ENCODE data around the gene ARHGAP19.
"Not testable (repeated sequence)": the region's sequence is repeated elsewhere in the genome, so short reads cannot be mapped to it uniquely, and the experiment has no call there.

The ARHGAP19 gene

DNA sequence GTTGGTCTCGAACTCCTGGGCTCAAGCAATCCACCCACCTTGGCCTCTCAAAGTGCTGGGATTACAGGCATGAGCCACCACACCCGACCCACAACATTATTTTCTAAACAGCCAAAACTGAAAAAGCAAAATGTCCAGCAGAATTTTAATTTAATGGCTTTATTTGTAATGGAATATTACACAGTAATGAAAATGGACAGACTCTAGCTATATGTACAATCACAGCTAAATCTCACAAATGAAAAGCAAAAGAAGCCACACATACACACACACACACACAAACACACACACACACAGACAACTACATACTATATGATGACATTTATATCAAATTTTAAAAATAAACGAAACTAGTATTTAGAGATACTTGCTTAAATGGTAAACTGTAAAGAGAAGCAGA lies 18.7 kb downstream of the ARHGAP19 start:
- Histone ChIP-seq H3K36me3 (ENCODE audit: control insufficient read depth in 1 of 2, insufficient read depth in 2 of 2, low read length in 2 of 2) (no peaks in the 10 kb centered on the region), H3K79me1 (ENCODE audit: low read length) (no peaks in the 10 kb centered on the region), H3K4me2 (ENCODE audit: low read length) (no peak overlapping the region), H3K14ac (ENCODE audit: low read length) (no peak overlapping the region), H3K18ac (ENCODE audit: low read length) (no peak overlapping the region), H3K9me3 (ENCODE audit: insufficient read depth, low read depth, low read length) (no peaks in the 10 kb centered on the region), H3K4ac (ENCODE audit: low read depth, low read length) (no peak overlapping the region), H3K9ac (ENCODE audit: low read length) (no peak overlapping the region), H2AK5ac (ENCODE audit: low read length) (no peak overlapping the region), H3K79me2 (ENCODE audit: control insufficient read depth, insufficient read depth, low read length, poor library complexity) (no peaks in the 10 kb centered on the region), H2BK12ac (ENCODE audit: low read length) (no peak overlapping the region), H2AFZ (ENCODE audit: insufficient read depth, low read length, poor library complexity) (no peak overlapping the region), H4K91ac (ENCODE audit: low read depth, low read length) (no peak overlapping the region), H4K8ac (ENCODE audit: low read depth, low read length) (no peak overlapping the region), H3K4me3 (ENCODE audit: low read depth, low read length) (no peak overlapping the region), H3K23ac (ENCODE audit: low read length) (no peak overlapping the region), H2BK5ac (ENCODE audit: low read depth, low read length, poor library complexity) (no peak overlapping the region), H3K27ac (ENCODE audit: low read depth, low read length) (no peak overlapping the region), H3K27me3 (ENCODE audit: insufficient read depth, low read length) (no peaks in the 10 kb centered on the region), H3K4me1 (ENCODE audit: control insufficient read depth in 1 of 2, insufficient read depth in 2 of 2, low read length in 2 of 2) (no peaks in the 10 kb centered on the region), H4K12ac (ENCODE audit: low read depth, low read length) (no peak overlapping the region), H2BK120ac (ENCODE audit: insufficient read depth, low read length, poor library complexity) (no peak overlapping the region)
- WGBS (ENCODE audit: extremely low coverage, insufficient coverage, insufficient read length): no CpG with 5 or more reads among the region's 3 CpGs
- DNase-seq: no peak

DNA sequence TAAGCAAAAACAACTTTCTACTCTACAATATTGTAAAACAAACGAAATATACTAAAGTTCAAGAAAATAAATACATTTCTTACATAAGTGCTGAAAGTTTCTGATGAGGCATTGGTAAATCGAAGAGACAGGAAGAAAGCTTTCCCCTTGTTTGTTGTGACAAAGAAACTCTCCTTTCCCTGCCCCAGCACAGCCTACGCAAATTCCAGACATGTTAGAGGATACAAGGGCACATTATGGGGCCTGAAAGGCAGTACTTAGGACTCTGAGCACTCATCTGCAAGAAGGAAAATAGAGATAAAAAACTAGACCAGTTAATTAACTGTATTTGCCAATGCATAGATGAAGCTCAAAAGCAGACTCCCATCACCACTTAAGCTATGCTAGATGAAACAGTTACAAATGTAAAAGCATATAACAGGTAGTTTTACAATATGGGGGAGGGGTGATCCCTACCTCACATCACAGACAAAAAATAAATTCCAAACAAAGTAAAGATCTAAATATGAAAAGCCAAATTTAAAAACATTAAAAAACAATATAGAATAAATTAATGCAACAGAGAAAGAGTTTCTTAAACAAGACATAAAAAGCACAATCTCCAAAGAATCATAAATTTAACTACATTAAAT lies 21.8 kb downstream of the ARHGAP19 start:
- no peaks in the 10 kb centered on the region for H3K27me3 ChIP-seq (ENCODE audit: insufficient read depth, low read length)
- H2BK5ac ChIP-seq (ENCODE audit: low read depth, low read length, poor library complexity): no peak overlapping the region
- H3K4me3 ChIP-seq (ENCODE audit: low read depth, low read length): no peak overlapping the region
- no peaks in the 10 kb centered on the region for H3K79me1 ChIP-seq (ENCODE audit: low read length)
- H3K9me3 ChIP-seq (ENCODE audit: insufficient read depth, low read depth, low read length): no peaks in the 10 kb centered on the region
- no peak overlapping the region for H3K4me2 ChIP-seq (ENCODE audit: low read length)
- no peak overlapping the region for H2BK120ac ChIP-seq (ENCODE audit: insufficient read depth, low read length, poor library complexity)
- H3K36me3 ChIP-seq (ENCODE audit: control insufficient read depth in 1 of 2, insufficient read depth in 2 of 2, low read length in 2 of 2): no peaks in the 10 kb centered on the region
- no peak overlapping the region for H4K8ac ChIP-seq (ENCODE audit: low read depth, low read length)
- H2BK12ac ChIP-seq (ENCODE audit: low read length): no peak overlapping the region
- no peak overlapping the region for H3K23ac ChIP-seq (ENCODE audit: low read length)
- no peak for DNase-seq
- no peak overlapping the region for H2AFZ ChIP-seq (ENCODE audit: insufficient read depth, low read length, poor library complexity)
- no peak overlapping the region for H4K91ac ChIP-seq (ENCODE audit: low read depth, low read length)
- no peak overlapping the region for H2AK5ac ChIP-seq (ENCODE audit: low read length)
- no peak overlapping the region for H3K18ac ChIP-seq (ENCODE audit: low read length)
- no peak overlapping the region for H3K14ac ChIP-seq (ENCODE audit: low read length)
- H4K12ac ChIP-seq (ENCODE audit: low read depth, low read length): no peak overlapping the region
- H3K4ac ChIP-seq (ENCODE audit: low read depth, low read length): no peak overlapping the region
- no CpG with 5 or more reads among the region's 3 CpGs for WGBS (ENCODE audit: extremely low coverage, insufficient coverage, insufficient read length)
- no peak overlapping the region for H3K9ac ChIP-seq (ENCODE audit: low read length)
- no peaks in the 10 kb centered on the region for H3K4me1 ChIP-seq (ENCODE audit: control insufficient read depth in 1 of 2, insufficient read depth in 2 of 2, low read length in 2 of 2)
- no peaks in the 10 kb centered on the region for H3K79me2 ChIP-seq (ENCODE audit: control insufficient read depth, insufficient read depth, low read length, poor library complexity)
- H3K27ac ChIP-seq (ENCODE audit: low read depth, low read length): no peak overlapping the region

DNA sequence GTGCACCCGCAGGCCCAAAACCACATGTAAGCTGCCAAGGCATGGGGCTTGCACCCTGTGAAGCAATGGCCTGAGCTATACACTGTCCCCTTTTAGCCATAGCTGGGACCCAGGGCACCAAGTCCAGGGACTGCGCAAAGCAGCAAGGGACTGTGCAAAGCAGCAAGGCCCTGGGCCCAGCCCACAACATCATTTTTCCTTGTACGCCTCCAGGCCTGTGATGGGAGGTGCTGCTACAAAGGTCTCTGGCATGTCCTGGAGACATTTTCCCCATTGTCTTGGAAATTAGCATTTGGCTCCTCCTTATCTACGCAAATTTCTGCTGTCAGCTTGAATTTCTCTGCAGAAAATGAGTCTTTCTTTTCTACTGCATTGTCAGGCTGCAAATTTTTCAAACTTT lies 24.8 kb downstream of the ARHGAP19 start:
- Histone ChIP-seq H3K79me1 (ENCODE audit: low read length) (no peaks in the 10 kb centered on the region), H3K9me3 (ENCODE audit: insufficient read depth, low read depth, low read length) (no peaks in the 10 kb centered on the region), H3K23ac (ENCODE audit: low read length) (no peak overlapping the region), H2BK5ac (ENCODE audit: low read depth, low read length, poor library complexity) (no peak overlapping the region), H4K12ac (ENCODE audit: low read depth, low read length) (no peak overlapping the region), H2BK120ac (ENCODE audit: insufficient read depth, low read length, poor library complexity) (no peak overlapping the region), H3K4ac (ENCODE audit: low read depth, low read length) (no peak overlapping the region), H2BK12ac (ENCODE audit: low read length) (no peak overlapping the region), H3K36me3 (ENCODE audit: control insufficient read depth in 1 of 2, insufficient read depth in 2 of 2, low read length in 2 of 2) (peaks cover 0 to 3% of the 10 kb centered on the region in 2 experiments), H4K91ac (ENCODE audit: low read depth, low read length) (no peak overlapping the region), H3K9ac (ENCODE audit: low read length) (no peak overlapping the region), H3K27ac (ENCODE audit: low read depth, low read length) (no peak overlapping the region), H3K27me3 (ENCODE audit: insufficient read depth, low read length) (no peaks in the 10 kb centered on the region), H2AFZ (ENCODE audit: insufficient read depth, low read length, poor library complexity) (no peak overlapping the region), H3K14ac (ENCODE audit: low read length) (no peak overlapping the region), H3K4me3 (ENCODE audit: low read depth, low read length) (no peak overlapping the region), H2AK5ac (ENCODE audit: low read length) (no peak overlapping the region), H3K4me1 (ENCODE audit: control insufficient read depth in 1 of 2, insufficient read depth in 2 of 2, low read length in 2 of 2) (no peaks in the 10 kb centered on the region), H3K79me2 (ENCODE audit: control insufficient read depth, insufficient read depth, low read length, poor library complexity) (no peaks in the 10 kb centered on the region), H3K4me2 (ENCODE audit: low read length) (no peak overlapping the region), H3K18ac (ENCODE audit: low read length) (no peak overlapping the region), H4K8ac (ENCODE audit: low read depth, low read length) (no peak overlapping the region)
- DNase-seq: no peak
- WGBS (ENCODE audit: extremely low coverage, insufficient coverage, insufficient read length): no CpG with 5 or more reads among the region's 4 CpGs

DNA sequence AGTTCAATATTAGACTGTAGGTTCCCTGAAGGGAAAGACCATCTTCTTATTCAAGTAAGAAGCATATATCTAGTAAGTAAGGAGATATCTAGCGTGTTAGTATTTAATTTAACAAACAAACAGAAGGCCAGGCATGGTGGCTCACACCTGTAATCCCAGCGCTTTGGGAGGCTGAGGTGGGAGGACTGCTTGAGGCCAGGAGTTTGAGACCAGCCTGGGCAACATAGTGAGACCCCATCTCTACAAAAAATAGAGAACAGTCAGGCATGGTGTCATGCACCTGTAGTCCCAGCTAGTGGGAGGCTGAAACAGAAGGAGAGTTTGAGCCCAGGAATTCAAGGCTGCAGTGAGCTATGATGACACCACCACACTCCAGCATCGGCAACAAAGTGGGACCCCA lies 27.3 kb downstream of the ARHGAP19 start:
- no CpG with 5 or more reads among the region's 3 CpGs for WGBS (ENCODE audit: extremely low coverage, insufficient coverage, insufficient read length)

More for the DNA sequence above, 27.3 kb downstream of the ARHGAP19 start:
- H4K8ac ChIP-seq (ENCODE audit: low read depth, low read length); H3K27me3 ChIP-seq (ENCODE audit: insufficient read depth, low read length); H3K27ac ChIP-seq (ENCODE audit: low read depth, low read length); H2BK5ac ChIP-seq (ENCODE audit: low read depth, low read length, poor library complexity); H3K4ac ChIP-seq (ENCODE audit: low read depth, low read length); H3K9ac ChIP-seq (ENCODE audit: low read length); H3K14ac ChIP-seq (ENCODE audit: low read length); H2BK120ac ChIP-seq (ENCODE audit: insufficient read depth, low read length, poor library complexity); H2AFZ ChIP-seq (ENCODE audit: insufficient read depth, low read length, poor library complexity); H3K4me1 ChIP-seq (ENCODE audit: control insufficient read depth in 1 of 2, insufficient read depth in 2 of 2, low read length in 2 of 2); H3K4me3 ChIP-seq (ENCODE audit: low read depth, low read length); DNase-seq; H3K23ac ChIP-seq (ENCODE audit: low read length); H2BK12ac ChIP-seq (ENCODE audit: low read length); H3K36me3 ChIP-seq (ENCODE audit: control insufficient read depth in 1 of 2, insufficient read depth in 2 of 2, low read length in 2 of 2); H3K18ac ChIP-seq (ENCODE audit: low read length); H3K79me1 ChIP-seq (ENCODE audit: low read length); H3K9me3 ChIP-seq (ENCODE audit: insufficient read depth, low read depth, low read length); H2AK5ac ChIP-seq (ENCODE audit: low read length); H4K91ac ChIP-seq (ENCODE audit: low read depth, low read length); H3K79me2 ChIP-seq (ENCODE audit: control insufficient read depth, insufficient read depth, low read length, poor library complexity); H4K12ac ChIP-seq (ENCODE audit: low read depth, low read length); H3K4me2 ChIP-seq (ENCODE audit: low read length): not testable (repeated sequence)

Measured in trophoblast cell (in vitro differentiated cells and primary cell).